Measurements from ENCODE around the gene MIB1.

MIB1 gene

DNA sequence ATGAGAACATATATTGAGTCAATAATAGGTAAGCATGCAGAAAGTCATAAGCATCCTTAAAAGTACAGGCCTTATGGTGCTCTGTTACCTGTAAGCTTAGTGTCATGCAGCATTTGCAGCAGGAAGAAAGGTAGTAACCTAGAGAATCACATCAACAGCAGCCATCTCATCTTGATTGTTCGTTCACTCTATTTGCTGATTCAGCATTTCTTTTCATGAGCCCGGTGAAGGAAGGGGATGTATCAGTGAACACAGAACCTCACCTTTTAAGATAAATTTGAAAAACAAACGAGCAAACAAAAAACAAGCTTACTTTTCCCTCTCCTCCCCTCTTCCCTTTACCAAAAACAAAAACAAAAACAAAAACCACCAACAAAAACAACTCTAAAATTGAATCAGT lies 89.9 kb downstream of the MIB1 start:
- Histone ChIP-seq H3K27ac (peak overlapping the region; percentile 65 to 71), H3K9me3 (no peaks in the 10 kb centered on the region), H3K27me3 (no peaks in the 10 kb centered on the region), H3K36me3 (no peaks in the 10 kb centered on the region), H3K4me1 (peaks cover 0 to 68% (median 17%) of the 10 kb centered on the region in 4 donors), H3K4me3 (peak overlapping the region; percentile 41 to 46)
- TF ChIP-seq, protein P1, sequence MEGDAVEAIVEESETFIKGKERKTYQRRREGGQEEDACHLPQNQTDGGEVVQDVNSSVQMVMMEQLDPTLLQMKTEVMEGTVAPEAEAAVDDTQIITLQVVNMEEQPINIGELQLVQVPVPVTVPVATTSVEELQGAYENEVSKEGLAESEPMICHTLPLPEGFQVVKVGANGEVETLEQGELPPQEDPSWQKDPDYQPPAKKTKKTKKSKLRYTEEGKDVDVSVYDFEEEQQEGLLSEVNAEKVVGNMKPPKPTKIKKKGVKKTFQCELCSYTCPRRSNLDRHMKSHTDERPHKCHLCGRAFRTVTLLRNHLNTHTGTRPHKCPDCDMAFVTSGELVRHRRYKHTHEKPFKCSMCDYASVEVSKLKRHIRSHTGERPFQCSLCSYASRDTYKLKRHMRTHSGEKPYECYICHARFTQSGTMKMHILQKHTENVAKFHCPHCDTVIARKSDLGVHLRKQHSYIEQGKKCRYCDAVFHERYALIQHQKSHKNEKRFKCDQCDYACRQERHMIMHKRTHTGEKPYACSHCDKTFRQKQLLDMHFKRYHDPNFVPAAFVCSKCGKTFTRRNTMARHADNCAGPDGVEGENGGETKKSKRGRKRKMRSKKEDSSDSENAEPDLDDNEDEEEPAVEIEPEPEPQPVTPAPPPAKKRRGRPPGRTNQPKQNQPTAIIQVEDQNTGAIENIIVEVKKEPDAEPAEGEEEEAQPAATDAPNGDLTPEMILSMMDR (IDR thresholded peaks at IDR 0.05) = no peak
- no peak for DNase-seq
- intact Hi-C loops (cut with DNase I; ENCODE audit: low total_unique reads) = loop anchor here (10.0 kb wide), 2 partner anchors 126 to 226 kb away; partner anchors contain the start of genes ABHD3 and ESCO1

GRCh38 chr18:21831413-21831831 lies 90.8 kb downstream of the MIB1 start:
- DNase-seq = peak; percentile 39 to 80
- TF ChIP-seq, protein P1 (IDR thresholded peaks at IDR 0.05) = no peak

GRCh38 chr18:21833604-21834298 lies 93.2 kb downstream of the MIB1 start:
- H3K4me1 ChIP-seq = peaks cover 0 to 39% (median 6%) of the 10 kb centered on the region in 4 donors
- TF ChIP-seq, protein P1 (IDR thresholded peaks at IDR 0.05) = no peak
- peaks cover 3 to 6% (median 5%) of the 10 kb centered on the region in 3 donors for H3K36me3 ChIP-seq
- peak overlapping the region in 1 of 2 donors; percentile 71 for H3K27ac ChIP-seq
- no peaks in the 10 kb centered on the region for H3K9me3 ChIP-seq
- H3K27me3 ChIP-seq = no peaks in the 10 kb centered on the region
- H3K4me3 ChIP-seq = no peak overlapping the region
- intact Hi-C loops (cut with DNase I; ENCODE audit: low total_unique reads) = loop anchor here (10.0 kb wide), 2 partner anchors 129 to 229 kb away; partner anchors contain the start of genes ABHD3 and ESCO1
- DNase-seq = no peak

More at GRCh38 chr18:21831413-21831831, 90.8 kb downstream of the MIB1 start:
- H3K4me1 ChIP-seq = peaks cover 0 to 59% (median 10%) of the 10 kb centered on the region in 4 donors
- no peaks in the 10 kb centered on the region for H3K9me3 ChIP-seq
- no peaks in the 10 kb centered on the region for H3K27me3 ChIP-seq
- peak overlapping the region; percentile 41 to 46 for H3K4me3 ChIP-seq
- peak overlapping the region; percentile 65 to 71 for H3K27ac ChIP-seq
- intact Hi-C loops (cut with DNase I; ENCODE audit: low total_unique reads) = loop anchor here (10.0 kb wide), 2 partner anchors 127 to 227 kb away; partner anchors contain the start of genes ABHD3 and ESCO1
- H3K36me3 ChIP-seq = no peaks in the 10 kb centered on the region

- H3K9me3 ChIP-seq = no peaks in the 10 kb centered on the region
- no peaks in the 10 kb centered on the region for H3K27me3 ChIP-seq
- DNase-seq = no peak
- H3K4me3 ChIP-seq = no peak overlapping the region
- no peak overlapping the region for H3K27ac ChIP-seq
- intact Hi-C loops (cut with DNase I; ENCODE audit: low total_unique reads) = loop anchor here (10.0 kb wide), 2 partner anchors 129 to 229 kb away; partner anchors contain the start of genes ABHD3 and ESCO1
- peaks cover 0 to 33% (median 6%) of the 10 kb centered on the region in 4 donors for H3K4me1 ChIP-seq
- TF ChIP-seq, protein P1 (IDR thresholded peaks at IDR 0.05) = no peak
- H3K36me3 ChIP-seq = peaks cover 8 to 11% (median 8%) of the 10 kb centered on the region in 3 donors
These were observed 93.7 kb downstream of the MIB1 start for GRCh38 chr18:21834299-21834660.

DNA sequence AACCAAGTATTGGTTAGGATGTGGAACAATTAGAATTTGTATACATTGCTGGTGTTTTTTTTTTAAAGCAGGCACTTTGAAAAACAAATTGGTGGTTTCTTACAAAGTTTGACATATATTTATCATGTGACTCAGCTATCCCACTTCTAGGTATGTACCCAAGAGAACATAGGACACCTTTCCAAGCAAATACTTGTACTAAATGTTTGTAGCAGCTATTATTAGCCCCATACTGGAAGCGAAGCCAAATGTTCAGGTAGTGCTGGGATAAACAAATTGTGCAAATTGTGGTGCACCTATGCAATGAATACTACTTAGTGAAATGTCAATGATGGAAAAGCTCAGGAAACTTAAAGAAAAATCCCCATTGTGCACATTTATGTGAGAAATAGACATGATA lies 101.0 kb downstream of the MIB1 start:
- no peaks in the 10 kb centered on the region for H3K4me1 ChIP-seq
- intact Hi-C loops (cut with DNase I; ENCODE audit: low total_unique reads) = no loop called here
- TF ChIP-seq, protein P1 (IDR thresholded peaks at IDR 0.05) = no peak

More for the DNA sequence above, 101.0 kb downstream of the MIB1 start:
- Histone ChIP-seq H3K4me3 (no peak overlapping the region), H3K36me3 (peaks cover 33 to 59% (median 47%) of the 10 kb centered on the region in 3 donors), H3K9me3 (no peaks in the 10 kb centered on the region), H3K27me3 (no peaks in the 10 kb centered on the region), H3K27ac (no peak overlapping the region)
- DNase-seq = no peak
